Natural killer cell (primary cell): ENCODE results near the gene HK3. TPM values are rescaled to one million over a fixed set of nuclear protein-coding genes. Genes with fewer than 3 reads are reported as not detected.
A peak's percentile ranks its signal among the peaks of the same experiment; 100 is the strongest.

Experiments
- ATAC-seq, 3 donors: fragments of 150-1000 bp in 2 of 3; fragments of 200-7000 bp in 1 of 3; cut with Tn5 transposase; 1 replicate in 1 of 3; 2 replicates in 2 of 3; pipeline ENCODE4 v1.10.0; 2021; ENCODE audit warnings: mild to moderate bottlenecking in 2 of 3, moderate library complexity in 2 of 3
- DNase-seq, 2 donors: peaks; one replicate each; pipeline versions ENCODE4 v3.0.0 to v3.0.0-alpha.2; 2013 to 2021; ENCODE audit warnings: mixed read lengths in 1 of 2
- H3K27ac ChIP-seq: one replicate; pipeline ENCODE4 v1.5.1; 2013; ENCODE audit warnings: mild to moderate bottlenecking, low read length
- H3K27me3 ChIP-seq: one replicate; pipeline ENCODE4 v1.6.1; 2013; ENCODE audit warnings: low read length; ENCODE audit not compliant: control insufficient read depth, insufficient read depth
- H3K36me3 ChIP-seq: one replicate; pipeline ENCODE4 v1.6.1; 2013; ENCODE audit warnings: low read length; ENCODE audit not compliant: control insufficient read depth, insufficient read depth
- H3K4me1 ChIP-seq: one replicate; pipeline ENCODE4 v1.6.1; 2013; ENCODE audit warnings: low read length; ENCODE audit not compliant: control insufficient read depth, insufficient read depth
- H3K4me3 ChIP-seq: one replicate; pipeline ENCODE4 v1.5.1; 2013; ENCODE audit warnings: low read length
- H3K9me3 ChIP-seq: one replicate; pipeline ENCODE4 v1.6.1; 2013; ENCODE audit warnings: low read length; ENCODE audit not compliant: control insufficient read depth, insufficient read depth
- H3K27ac Mint-ChIP-seq, 2 donors: one replicate each; pipeline ENCODE4 v1.8.0; 2022; ENCODE audit warnings: mild to moderate bottlenecking in 2 of 2, mixed read lengths in 2 of 2, moderate library complexity in 1 of 2
- H3K27me3 Mint-ChIP-seq, 2 donors: one replicate each; pipeline ENCODE4 v1.8.0; 2022; ENCODE audit warnings: low read depth in 2 of 2, mixed read lengths in 2 of 2
- H3K36me3 Mint-ChIP-seq: one replicate; pipeline ENCODE4 v1.8.0; 2022; ENCODE audit warnings: mixed read lengths
- H3K4me1 Mint-ChIP-seq, 2 donors: one replicate each; pipeline ENCODE4 v1.8.0; 2022; ENCODE audit warnings: mixed read lengths in 2 of 2
- H3K4me3 Mint-ChIP-seq: one replicate; pipeline ENCODE4 v1.8.0; 2022; ENCODE audit warnings: mild to moderate bottlenecking, moderate library complexity, mixed read lengths
- H3K9me3 Mint-ChIP-seq, 2 donors: one replicate each; pipeline ENCODE4 v1.8.0; 2022; ENCODE audit warnings: mixed read lengths in 2 of 2
- WGBS: methylation state at CpG from one replicate; pipeline ENCODE4 v1.1.7; 2013; ENCODE audit warnings: missing lambda C conversion rate; ENCODE audit not compliant: insufficient coverage; 5-methylcytosine and 5-hydroxymethylcytosine counted together
- intact Hi-C: fragments of 100-400 bp; cut with micrococcal nuclease; formaldehyde crosslinking; loops from one replicate; pipeline ENCODE4 v1.14.2; 2022
- total RNA-seq, 4 donors: library from RNA; stranded (reverse); fragments of 120-200 nt in 1 of 4; gene quantifications; one replicate each; pipeline versions ENCODE4 v1.2.3 to v1.2.4, GENCODE V29; 2013 to 2022
- TF ChIP-seq, protein P1 (sequence below): fragments of 200-600 bp; IDR thresholded peaks from one replicate; pipeline ENCODE4 v1.8.0; 2022; ENCODE audit warnings: antibody characterized with exemption

HK3 gene
- total RNA-seq, 3 donors from 2014 or later (not counting 1 experiment from before 2014, with no cell fraction given): 6.6 to 56.1 (median 26.2) TPM

DNA sequence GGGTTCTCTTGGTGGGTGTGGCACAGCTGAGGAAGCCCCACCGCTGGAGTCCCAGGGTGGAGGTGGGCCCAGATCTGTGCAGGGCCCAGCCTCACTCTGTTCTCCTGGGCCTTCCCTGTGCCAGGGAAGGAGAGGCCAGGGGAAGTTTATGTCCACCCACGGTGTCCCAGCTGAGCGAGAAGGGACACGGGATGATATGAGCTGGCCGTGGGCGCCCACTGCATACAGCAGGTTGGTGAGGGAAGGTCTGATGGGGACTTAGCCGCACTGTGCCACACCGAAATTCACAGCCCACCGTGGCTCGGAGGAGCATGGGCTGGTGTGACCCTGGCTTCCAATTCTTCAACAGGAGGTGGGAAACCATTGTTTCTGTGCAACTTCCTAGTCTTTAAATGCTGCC is 54.9 kb downstream of the HK3 start:
- no peak for DNase-seq
- H3K27me3 ChIP-seq: no peaks in the 10 kb centered on the region
- TF ChIP-seq, protein P1, sequence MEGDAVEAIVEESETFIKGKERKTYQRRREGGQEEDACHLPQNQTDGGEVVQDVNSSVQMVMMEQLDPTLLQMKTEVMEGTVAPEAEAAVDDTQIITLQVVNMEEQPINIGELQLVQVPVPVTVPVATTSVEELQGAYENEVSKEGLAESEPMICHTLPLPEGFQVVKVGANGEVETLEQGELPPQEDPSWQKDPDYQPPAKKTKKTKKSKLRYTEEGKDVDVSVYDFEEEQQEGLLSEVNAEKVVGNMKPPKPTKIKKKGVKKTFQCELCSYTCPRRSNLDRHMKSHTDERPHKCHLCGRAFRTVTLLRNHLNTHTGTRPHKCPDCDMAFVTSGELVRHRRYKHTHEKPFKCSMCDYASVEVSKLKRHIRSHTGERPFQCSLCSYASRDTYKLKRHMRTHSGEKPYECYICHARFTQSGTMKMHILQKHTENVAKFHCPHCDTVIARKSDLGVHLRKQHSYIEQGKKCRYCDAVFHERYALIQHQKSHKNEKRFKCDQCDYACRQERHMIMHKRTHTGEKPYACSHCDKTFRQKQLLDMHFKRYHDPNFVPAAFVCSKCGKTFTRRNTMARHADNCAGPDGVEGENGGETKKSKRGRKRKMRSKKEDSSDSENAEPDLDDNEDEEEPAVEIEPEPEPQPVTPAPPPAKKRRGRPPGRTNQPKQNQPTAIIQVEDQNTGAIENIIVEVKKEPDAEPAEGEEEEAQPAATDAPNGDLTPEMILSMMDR: no peak
- intact Hi-C loops: no loop called here
- no peaks in the 10 kb centered on the region for H3K4me1 ChIP-seq
- H3K27ac ChIP-seq: no peak overlapping the region
- H3K27ac Mint-ChIP-seq: no peak overlapping the region
- no peaks in the 10 kb centered on the region for H3K4me1 Mint-ChIP-seq
- no peak overlapping the region for H3K4me3 Mint-ChIP-seq
- H3K36me3 Mint-ChIP-seq: no peaks in the 10 kb centered on the region
- H3K36me3 ChIP-seq: no peaks in the 10 kb centered on the region
- H3K9me3 Mint-ChIP-seq: no peaks in the 10 kb centered on the region
- H3K27me3 Mint-ChIP-seq: peaks cover 21 to 31% of the 10 kb centered on the region in 2 donors
- H3K4me3 ChIP-seq: no peak overlapping the region
- 84% methylated on average over 10 of the region's 10 CpGs for WGBS
- no peak for ATAC-seq
- no peaks in the 10 kb centered on the region for H3K9me3 ChIP-seq

DNA sequence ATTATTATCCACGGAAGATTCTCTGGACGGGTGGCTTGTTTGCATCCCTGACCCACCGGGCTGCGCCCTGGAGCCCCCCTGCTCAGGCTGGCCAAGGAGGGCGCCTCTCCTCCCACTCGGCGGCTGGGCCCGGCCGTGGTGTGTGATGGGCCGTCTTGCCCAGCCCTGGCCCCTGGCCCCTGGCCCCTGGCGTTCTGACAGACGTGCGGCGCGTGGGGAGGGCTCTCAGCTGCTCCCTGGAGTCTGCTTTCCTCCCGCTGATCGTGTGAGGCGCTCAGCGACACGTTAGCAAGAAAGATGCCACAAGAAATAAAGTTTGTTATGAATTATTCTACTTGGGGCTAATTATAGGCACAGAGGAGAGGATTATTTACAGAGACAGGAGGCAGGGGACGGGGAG is 55.5 kb downstream of the HK3 start:
- TF ChIP-seq, protein P1: no peak
- Histone ChIP-seq H3K27ac (no peak overlapping the region), H3K4me3 (no peak overlapping the region), H3K36me3 (no peaks in the 10 kb centered on the region), H3K4me1 (no peaks in the 10 kb centered on the region), H3K9me3 (no peaks in the 10 kb centered on the region), H3K27me3 (no peaks in the 10 kb centered on the region)
- intact Hi-C loops: no loop called here
- H3K36me3 Mint-ChIP-seq: no peaks in the 10 kb centered on the region
- DNase-seq (no peak), ATAC-seq (no peak)
- WGBS: 73% methylated on average over 21 of the region's 21 CpGs
- H3K4me3 Mint-ChIP-seq: no peak overlapping the region
- no peaks in the 10 kb centered on the region for H3K4me1 Mint-ChIP-seq
- H3K27ac Mint-ChIP-seq: no peak overlapping the region
- H3K9me3 Mint-ChIP-seq: no peaks in the 10 kb centered on the region
- peaks cover 21 to 31% of the 10 kb centered on the region in 2 donors for H3K27me3 Mint-ChIP-seq

DNA sequence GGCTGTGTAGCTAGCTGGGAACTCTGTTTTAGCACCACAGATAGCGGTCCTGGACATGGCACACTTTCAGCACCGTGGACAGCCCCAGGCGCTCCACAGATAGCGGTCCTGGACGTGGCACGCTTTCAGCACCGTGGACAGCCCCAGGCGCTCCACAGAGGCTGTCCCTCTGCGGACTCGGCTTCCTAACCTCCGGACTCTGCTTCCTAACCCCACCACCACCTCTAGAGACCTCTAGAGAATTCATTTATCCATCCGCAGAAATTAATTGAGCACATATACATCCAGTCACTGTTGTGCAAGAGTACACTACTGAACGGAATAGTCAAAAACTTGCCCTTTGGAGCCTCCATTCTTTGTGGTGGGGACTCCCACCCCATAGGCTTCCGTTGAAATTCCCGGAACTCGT is 61.4 kb downstream of the HK3 start:
- WGBS: 23% methylated on average over 16 of the region's 16 CpGs
- Mint-ChIP-seq H3K4me3 (no peak overlapping the region), H3K4me1 (no peaks in the 10 kb centered on the region), H3K9me3 (no peaks in the 10 kb centered on the region), H3K36me3 (no peaks in the 10 kb centered on the region), H3K27ac (no peak overlapping the region), H3K27me3 (peaks cover 10 to 37% of the 10 kb centered on the region in 2 donors)
- H3K36me3 ChIP-seq: no peaks in the 10 kb centered on the region
- H3K4me3 ChIP-seq: no peak overlapping the region
- TF ChIP-seq, protein P1: no peak
- no peaks in the 10 kb centered on the region for H3K4me1 ChIP-seq
- H3K27ac ChIP-seq: no peak overlapping the region
- no peaks in the 10 kb centered on the region for H3K27me3 ChIP-seq
- H3K9me3 ChIP-seq: no peaks in the 10 kb centered on the region
- intact Hi-C loops: no loop called here
- peak; percentile 91 to 100 (median 100) for ATAC-seq
- DNase-seq: peak; percentile 75 to 80
